Left ventricle myocardium inferior (tissue), 1 donor: ENCODE data around the gene PLAU. TPM values are rescaled to one million over a fixed set of nuclear protein-coding genes. Genes with fewer than 3 reads are reported as not detected.

Experiments
- DNase-seq: peaks from one replicate; pipeline ENCODE4 v3.0.0-alpha.2; 2020
- H3K27ac ChIP-seq: fragments of 200-600 bp; replicated peaks from 2 replicates; pipeline ENCODE4 v1.8.0; 2021
- H3K27me3 ChIP-seq: fragments of 200-600 bp; 2 replicates; pipeline ENCODE4 v1.8.0; 2021; ENCODE audit warnings: low read depth
- H3K36me3 ChIP-seq: fragments of 200-600 bp; 2 replicates; pipeline ENCODE4 v1.8.0; 2021
- H3K4me1 ChIP-seq: fragments of 200-600 bp; 2 replicates; pipeline ENCODE4 v1.8.0; 2021
- H3K4me3 ChIP-seq: fragments of 200-600 bp; 2 replicates; pipeline ENCODE4 v1.8.0; 2021; ENCODE audit warnings: mild to moderate bottlenecking, moderate library complexity
- H3K9me3 ChIP-seq: fragments of 200-600 bp; replicated peaks from 2 replicates; pipeline ENCODE4 v1.8.0; 2021
- intact Hi-C: fragments of 100-400 bp; cut with micrococcal nuclease; formaldehyde crosslinking; loops from one replicate; pipeline ENCODE4 v1.11.0; 2022
- total RNA-seq: library from RNA; stranded (reverse); fragmentation: NEBNext Ultra II Directional; extraction: Animal tissue kit (Norgen Biotek cat#: 25700); gene quantifications from one replicate; pipeline ENCODE4 v1.2.1, GENCODE V29; 2021
- TF ChIP-seq, protein P1 (sequence below): fragments of 200-600 bp; IDR thresholded peaks from 2 replicates; pipeline ENCODE4 v1.8.0; 2021; ENCODE audit warnings: antibody characterized with exemption, mild to moderate bottlenecking, borderline replicate concordance
- donor health status: DM: no; HTN: yes; CAD: no; lungs with severe emphysema.

Gene PLAU
- total RNA-seq, 1 donor from 2014 or later, result 4.9 TPM

DNA sequence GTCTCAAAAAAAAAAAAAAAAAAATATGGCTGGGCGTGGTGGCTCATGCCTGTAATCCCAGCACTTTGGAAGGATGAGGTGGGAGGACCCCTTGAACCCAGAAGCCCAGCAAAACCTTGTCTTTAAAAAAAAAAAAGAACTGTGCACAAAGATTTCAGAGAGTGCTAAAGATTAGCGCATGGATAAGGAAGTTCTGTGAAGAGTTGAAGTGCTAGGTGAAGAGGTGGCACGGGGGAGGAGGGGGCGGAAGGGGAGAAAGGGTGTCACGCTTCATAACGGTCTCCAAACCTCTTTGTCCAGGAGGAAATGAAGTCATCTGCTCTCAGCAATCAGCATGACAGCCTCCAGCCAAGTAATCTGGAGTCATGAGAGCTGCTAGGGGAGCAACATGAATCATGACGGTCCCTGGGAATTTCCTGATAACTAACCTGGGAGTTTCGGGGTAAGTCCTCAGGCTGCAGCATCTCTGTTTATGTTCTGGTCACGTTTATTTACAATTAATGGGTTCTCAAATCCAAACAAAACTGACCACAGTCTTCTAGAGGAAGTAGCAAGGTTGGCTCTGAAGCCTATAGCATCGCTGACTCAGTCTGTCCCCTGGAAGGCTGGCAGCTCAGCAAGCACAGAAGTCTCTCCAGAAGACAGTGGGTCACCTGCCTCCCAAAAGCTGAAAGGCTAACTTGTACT is 1.9 kb upstream of the PLAU start:
- peak; percentile 33 for DNase-seq
- TF ChIP-seq, protein P1, sequence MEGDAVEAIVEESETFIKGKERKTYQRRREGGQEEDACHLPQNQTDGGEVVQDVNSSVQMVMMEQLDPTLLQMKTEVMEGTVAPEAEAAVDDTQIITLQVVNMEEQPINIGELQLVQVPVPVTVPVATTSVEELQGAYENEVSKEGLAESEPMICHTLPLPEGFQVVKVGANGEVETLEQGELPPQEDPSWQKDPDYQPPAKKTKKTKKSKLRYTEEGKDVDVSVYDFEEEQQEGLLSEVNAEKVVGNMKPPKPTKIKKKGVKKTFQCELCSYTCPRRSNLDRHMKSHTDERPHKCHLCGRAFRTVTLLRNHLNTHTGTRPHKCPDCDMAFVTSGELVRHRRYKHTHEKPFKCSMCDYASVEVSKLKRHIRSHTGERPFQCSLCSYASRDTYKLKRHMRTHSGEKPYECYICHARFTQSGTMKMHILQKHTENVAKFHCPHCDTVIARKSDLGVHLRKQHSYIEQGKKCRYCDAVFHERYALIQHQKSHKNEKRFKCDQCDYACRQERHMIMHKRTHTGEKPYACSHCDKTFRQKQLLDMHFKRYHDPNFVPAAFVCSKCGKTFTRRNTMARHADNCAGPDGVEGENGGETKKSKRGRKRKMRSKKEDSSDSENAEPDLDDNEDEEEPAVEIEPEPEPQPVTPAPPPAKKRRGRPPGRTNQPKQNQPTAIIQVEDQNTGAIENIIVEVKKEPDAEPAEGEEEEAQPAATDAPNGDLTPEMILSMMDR, result no peak
- no peaks in the 10 kb centered on the region for H3K36me3 ChIP-seq
- peaks cover 27% of the 10 kb centered on the region for H3K27me3 ChIP-seq
- intact Hi-C loops, result no loop called here
- peaks cover 83% of the 10 kb centered on the region for H3K4me1 ChIP-seq
- no peaks in the 10 kb centered on the region for H3K9me3 ChIP-seq
- H3K27ac ChIP-seq, result peak overlapping the region; percentile 92
- peak overlapping the region; percentile 17 for H3K4me3 ChIP-seq

DNA sequence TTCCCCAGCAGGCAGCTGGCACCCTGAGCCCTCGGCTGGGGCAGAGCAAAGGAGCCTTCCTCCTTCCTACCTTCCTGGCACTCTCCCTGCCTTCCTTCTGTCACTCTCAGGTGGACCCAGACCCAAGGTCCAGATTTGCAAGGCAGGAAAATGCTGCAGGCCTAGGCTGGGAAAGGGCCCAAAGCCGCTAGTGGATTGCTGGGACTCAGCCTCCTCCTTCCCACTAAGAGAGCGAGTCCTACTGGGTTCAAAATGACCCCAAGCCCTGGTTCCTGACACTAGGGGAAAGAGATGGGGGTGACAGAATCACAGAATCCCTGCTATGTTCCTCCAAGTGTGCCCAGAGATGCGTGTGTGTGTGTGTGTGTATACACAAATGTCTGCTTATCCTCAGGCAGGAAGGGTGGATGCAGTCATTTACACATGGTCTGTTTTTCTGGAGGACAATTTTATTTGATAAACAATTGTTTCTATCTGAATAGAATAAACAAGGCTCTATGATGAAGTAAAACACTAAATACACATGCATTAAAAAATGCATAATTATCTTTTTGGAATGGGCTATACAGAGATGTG is 1.3 kb upstream of the PLAU start:
- peaks cover 27% of the 10 kb centered on the region for H3K27me3 ChIP-seq
- peak overlapping the region; percentile 89 for H3K4me3 ChIP-seq
- peaks cover 89% of the 10 kb centered on the region for H3K4me1 ChIP-seq
- intact Hi-C loops, result no loop called here
- no peak for DNase-seq
- peak overlapping the region; percentile 92 for H3K27ac ChIP-seq
- no peaks in the 10 kb centered on the region for H3K9me3 ChIP-seq
- peaks cover 2% of the 10 kb centered on the region for H3K36me3 ChIP-seq
- TF ChIP-seq, protein P1, result no peak

DNA sequence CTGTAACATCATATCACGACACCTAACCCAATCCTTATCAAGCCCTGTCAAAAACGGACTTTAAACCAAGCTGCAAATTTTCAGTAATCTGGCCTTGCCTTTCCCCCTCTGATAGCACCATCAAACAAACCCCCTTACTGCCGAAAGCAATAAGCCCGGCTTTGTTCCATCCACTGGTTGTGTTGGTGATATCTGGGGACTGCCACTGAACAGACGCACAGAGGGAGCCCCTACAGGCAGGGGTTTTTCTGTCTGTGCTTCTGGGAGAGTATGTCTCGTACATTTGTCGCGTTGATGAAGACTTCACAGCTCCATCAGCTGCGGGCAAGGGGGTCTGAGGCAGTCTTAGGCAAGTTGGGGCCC is 550 bp upstream of the PLAU start:
- peak overlapping the region; percentile 89 for H3K4me3 ChIP-seq
- peaks cover 27% of the 10 kb centered on the region for H3K27me3 ChIP-seq
- peaks cover 5% of the 10 kb centered on the region for H3K36me3 ChIP-seq
- H3K9me3 ChIP-seq, result no peaks in the 10 kb centered on the region
- no peak for DNase-seq
- TF ChIP-seq, protein P1, result no peak
- peaks cover 96% of the 10 kb centered on the region for H3K4me1 ChIP-seq
- peak overlapping the region; percentile 92 for H3K27ac ChIP-seq
- intact Hi-C loops, result no loop called here

DNA sequence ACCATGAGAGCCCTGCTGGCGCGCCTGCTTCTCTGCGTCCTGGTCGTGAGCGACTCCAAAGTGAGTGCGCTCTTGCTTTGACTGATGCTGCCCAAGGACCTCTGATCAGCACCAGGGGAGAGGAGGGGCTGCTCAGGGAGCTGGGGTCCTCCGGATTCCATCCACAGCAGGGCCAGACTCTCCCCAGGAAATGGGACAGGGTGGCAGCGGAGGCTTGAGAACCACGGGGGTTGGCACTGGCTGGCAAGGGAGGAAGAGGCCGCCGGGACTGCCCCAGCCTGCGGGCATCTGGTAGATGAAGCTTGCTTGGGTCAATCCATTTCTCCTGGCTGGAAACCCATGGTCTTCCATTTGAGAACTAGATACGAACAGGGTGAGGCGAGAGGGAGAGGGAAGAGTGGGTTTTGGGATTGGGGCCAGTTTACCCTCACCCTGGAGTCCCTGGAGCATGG is 647 bp downstream of the PLAU start:
- Histone ChIP-seq H3K27me3 (peaks cover 27% of the 10 kb centered on the region), H3K4me1 (peaks cover 98% of the 10 kb centered on the region), H3K9me3 (no peaks in the 10 kb centered on the region), H3K36me3 (peaks cover 8% of the 10 kb centered on the region), H3K27ac (peak overlapping the region; percentile 92), H3K4me3 (peak overlapping the region; percentile 89)
- TF ChIP-seq, protein P1, result no peak
- no peak for DNase-seq
- intact Hi-C loops, result no loop called here

DNA sequence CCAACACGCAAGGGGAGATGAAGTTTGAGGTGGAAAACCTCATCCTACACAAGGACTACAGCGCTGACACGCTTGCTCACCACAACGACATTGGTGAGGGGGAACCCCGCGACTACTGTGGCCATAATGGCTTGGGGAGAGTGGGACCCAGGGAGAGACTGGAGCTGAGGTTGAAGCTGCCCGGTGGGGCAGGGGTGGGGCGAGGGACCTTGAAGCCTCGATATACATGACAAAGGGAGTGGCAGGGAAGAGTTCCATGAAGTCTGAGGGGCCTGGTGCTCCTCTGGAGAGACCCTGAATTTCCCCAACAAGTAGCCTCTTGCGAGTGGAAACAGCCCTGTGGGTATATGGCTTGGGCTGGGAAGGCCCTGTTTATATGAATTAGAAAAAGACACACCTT is 3.1 kb downstream of the PLAU start:
- Histone ChIP-seq H3K27me3 (peaks cover 27% of the 10 kb centered on the region), H3K4me1 (peaks cover 84% of the 10 kb centered on the region), H3K4me3 (no peak overlapping the region), H3K36me3 (peaks cover 11% of the 10 kb centered on the region), H3K27ac (peak overlapping the region; percentile 24), H3K9me3 (peaks cover 9% of the 10 kb centered on the region)
- DNase-seq, result no peak
- intact Hi-C loops, result no loop called here
- TF ChIP-seq, protein P1, result no peak
